Muscle layer of duodenum (tissue), 2 donors: ENCODE data around the gene SLC4A5.

Experiments used
- H3K27ac ChIP-seq: one replicate; pipeline ENCODE4 v1.7.0; 2013; ENCODE audit warnings: mild to moderate bottlenecking, low read length
- H3K27me3 ChIP-seq: one replicate; pipeline ENCODE4 v1.7.0; 2013; ENCODE audit warnings: low read depth, mild to moderate bottlenecking, control low read depth, low read length
- H3K36me3 ChIP-seq, 2 donors: one replicate each; pipeline ENCODE4 v1.7.0; 2013; ENCODE audit warnings: low read length in 2 of 2, control low read depth in 1 of 2, mild to moderate bottlenecking in 1 of 2; ENCODE audit not compliant: insufficient read depth in 2 of 2, control insufficient read depth in 1 of 2
- H3K4me1 ChIP-seq, 2 donors: one replicate each; pipeline ENCODE4 v1.7.0; 2013; ENCODE audit warnings: low read length in 2 of 2, mild to moderate bottlenecking in 2 of 2, control low read depth in 1 of 2, moderate library complexity in 1 of 2; ENCODE audit not compliant: insufficient read depth in 2 of 2, control insufficient read depth in 1 of 2
- H3K4me3 ChIP-seq, 2 donors: one replicate each; pipeline ENCODE4 v1.7.0; 2013; ENCODE audit warnings: low read length in 2 of 2, low read depth in 1 of 2, mild to moderate bottlenecking in 1 of 2
- H3K9me3 ChIP-seq, 2 donors: one replicate each; pipeline ENCODE4 v1.7.0; 2013; ENCODE audit warnings: low read length in 2 of 2, control low read depth in 1 of 2, mild to moderate bottlenecking in 1 of 2; ENCODE audit not compliant: control insufficient read depth in 1 of 2
- donor health status: healthy.

The SLC4A5 gene

GRCh38 chr2:74343316-74343715, at the start of gene SLC4A5:
SLC4A5 (minus strand) TSS chr2:74343416; CDS start chr2:74315023, 28,393 bp downstream.
- H3K4me1 ChIP-seq, result no peaks in the 10 kb centered on the region
- peaks cover 0 to 6% of the 10 kb centered on the region in 2 donors for H3K36me3 ChIP-seq
- H3K27me3 ChIP-seq, result no peaks in the 10 kb centered on the region

DNA sequence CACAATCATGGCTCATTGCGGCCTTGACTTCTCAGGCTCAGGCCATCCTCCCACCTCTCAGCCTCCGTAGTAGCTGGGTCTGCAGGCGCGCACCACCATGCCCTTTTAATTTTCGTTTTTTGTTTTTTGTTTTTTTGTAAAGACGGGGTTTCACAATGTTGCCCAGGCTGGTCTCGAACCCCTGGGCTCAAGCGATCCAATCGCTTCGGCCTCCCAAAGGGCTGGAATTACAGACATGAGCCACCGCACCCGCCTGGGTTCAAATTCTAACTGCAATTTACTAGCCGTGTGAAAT, 49.2 kb upstream of the SLC4A5 start:
- Histone ChIP-seq H3K4me3 (peak overlapping the region in 1 of 2 donors; percentile 76), H3K4me1 (peaks cover 14 to 30% of the 10 kb centered on the region in 2 donors), H3K27ac (no peak overlapping the region), H3K27me3 (no peaks in the 10 kb centered on the region), H3K9me3 (no peaks in the 10 kb centered on the region), H3K36me3 (no peaks in the 10 kb centered on the region)

More at GRCh38 chr2:74343316-74343715, at the start of gene SLC4A5:
- no peak within 1 kb of the TSS for H3K27ac ChIP-seq
- H3K4me3 ChIP-seq, result no peak within 1 kb of the TSS
- H3K9me3 ChIP-seq, result no peaks in the 10 kb centered on the region

DNA sequence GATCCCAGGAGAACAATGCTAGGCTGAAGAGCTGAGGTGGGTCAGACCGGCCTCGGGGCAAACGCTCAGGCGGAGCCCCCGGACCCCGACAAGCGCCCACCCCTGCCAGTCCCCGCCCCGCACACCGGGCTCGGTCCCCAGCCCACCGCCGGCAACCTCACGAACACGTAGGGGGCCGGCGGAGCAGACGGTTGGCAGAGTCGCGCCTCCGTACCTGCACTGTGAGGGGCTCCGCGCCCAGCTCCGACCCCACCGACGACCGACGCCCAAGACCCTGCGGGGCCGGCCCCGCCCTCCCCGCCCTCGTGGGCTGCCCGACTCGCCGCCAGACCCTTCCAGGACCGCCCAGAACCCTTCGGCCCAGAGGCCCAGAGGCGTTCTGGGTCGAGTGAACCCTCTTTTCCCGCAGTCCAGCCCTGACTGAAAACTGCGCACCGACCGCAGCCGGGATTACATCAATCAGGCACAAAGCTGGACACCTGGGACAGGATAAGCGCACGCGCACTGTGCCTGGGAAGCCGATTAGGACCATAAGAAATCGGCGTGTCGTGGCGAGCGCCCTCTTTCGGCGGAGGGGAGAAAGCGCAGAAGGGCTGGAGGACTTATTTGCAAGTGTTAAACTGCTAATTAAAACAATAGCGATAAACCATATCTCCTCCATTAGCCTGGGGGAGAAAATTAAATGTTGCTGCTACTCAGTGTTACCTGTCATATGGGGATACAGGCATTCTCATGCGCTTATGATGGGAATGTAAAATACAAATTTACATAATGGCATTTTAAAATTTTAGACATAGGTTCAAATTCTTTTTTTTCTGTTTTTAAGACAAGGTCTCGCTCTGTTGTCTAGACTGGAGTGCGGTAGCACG, 48.6 kb upstream of the SLC4A5 start:
- Histone ChIP-seq H3K36me3 (no peaks in the 10 kb centered on the region), H3K4me1 (peaks cover 14 to 30% of the 10 kb centered on the region in 2 donors), H3K27me3 (no peaks in the 10 kb centered on the region), H3K9me3 (no peaks in the 10 kb centered on the region), H3K27ac (peak overlapping the region; percentile 86), H3K4me3 (peak overlapping the region; percentile 72 to 76)

DNA sequence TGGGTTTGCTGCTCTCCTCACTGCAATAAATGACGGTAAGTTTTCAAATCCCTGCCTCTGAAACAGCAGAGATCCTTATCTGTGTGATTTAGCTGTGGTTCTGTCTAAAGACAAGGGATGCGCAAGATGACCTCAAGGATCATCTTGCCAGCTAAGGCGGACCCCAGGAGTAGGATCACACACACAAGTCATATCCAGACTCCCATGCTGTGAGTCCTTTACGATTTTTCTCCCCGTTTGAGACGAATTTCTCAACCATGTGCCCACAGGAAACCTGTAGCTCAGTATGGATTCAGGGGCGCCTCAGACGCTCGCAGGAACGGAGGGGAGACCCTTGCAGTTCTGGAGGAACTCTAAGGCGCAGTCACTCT, 48.0 kb upstream of the SLC4A5 start:
- H3K4me3 ChIP-seq, result peak overlapping the region; percentile 72 to 76
- H3K36me3 ChIP-seq, result no peaks in the 10 kb centered on the region
- peak overlapping the region; percentile 41 for H3K27ac ChIP-seq
- no peaks in the 10 kb centered on the region for H3K9me3 ChIP-seq
- peaks cover 14 to 30% of the 10 kb centered on the region in 2 donors for H3K4me1 ChIP-seq
- no peaks in the 10 kb centered on the region for H3K27me3 ChIP-seq

GRCh38 chr2:74390606-74391005, 47.4 kb upstream of the SLC4A5 start:
- no peak overlapping the region for H3K27ac ChIP-seq
- peaks cover 14 to 31% of the 10 kb centered on the region in 2 donors for H3K4me1 ChIP-seq
- no peaks in the 10 kb centered on the region for H3K27me3 ChIP-seq
- no peaks in the 10 kb centered on the region for H3K9me3 ChIP-seq
- peak overlapping the region; percentile 72 to 76 for H3K4me3 ChIP-seq
- H3K36me3 ChIP-seq, result no peaks in the 10 kb centered on the region

DNA sequence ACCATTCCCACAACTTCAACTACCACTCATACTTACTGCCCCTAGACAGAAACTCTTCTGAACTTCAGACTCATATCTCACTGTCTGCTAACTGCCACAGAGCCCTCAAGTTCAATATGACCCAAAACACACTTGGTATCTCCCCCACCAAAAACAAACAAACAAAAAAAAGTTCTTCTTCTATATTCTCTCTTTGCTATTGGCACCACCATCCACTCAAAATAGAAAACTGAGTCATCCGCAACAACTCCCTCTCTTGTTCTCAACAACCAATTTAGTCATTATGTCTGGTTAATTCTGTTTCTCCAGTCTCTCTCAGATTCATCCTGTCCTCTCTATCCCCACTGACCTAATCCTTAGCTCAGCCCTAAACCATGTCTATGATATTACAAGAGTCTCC, 44.1 kb upstream of the SLC4A5 start:
- Histone ChIP-seq H3K4me1 (peaks cover 14 to 45% of the 10 kb centered on the region in 2 donors), H3K36me3 (no peaks in the 10 kb centered on the region), H3K4me3 (no peak overlapping the region), H3K27me3 (no peaks in the 10 kb centered on the region), H3K9me3 (no peaks in the 10 kb centered on the region), H3K27ac (no peak overlapping the region)

DNA sequence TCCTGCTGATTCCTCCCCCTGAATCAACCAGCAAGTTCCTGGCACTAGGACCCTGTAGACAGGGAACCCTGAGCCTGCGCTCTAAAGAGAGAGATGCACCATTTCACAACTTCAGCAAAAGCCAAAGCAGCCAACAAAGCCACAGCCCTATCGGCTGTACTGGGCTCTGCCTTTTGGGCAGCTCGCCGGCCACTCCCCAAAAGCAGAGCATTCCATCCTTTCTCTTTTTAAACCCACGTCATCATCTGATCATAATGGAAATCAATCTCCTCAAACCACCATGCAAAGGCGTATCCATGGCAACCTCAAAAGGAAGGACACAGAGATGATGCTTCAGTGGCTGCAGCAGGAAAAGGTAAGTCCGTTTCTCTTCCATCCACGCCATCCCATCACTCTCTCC, 42.2 kb upstream of the SLC4A5 start:
- no peaks in the 10 kb centered on the region for H3K9me3 ChIP-seq
- no peak overlapping the region for H3K4me3 ChIP-seq
- H3K4me1 ChIP-seq, result peaks cover 14 to 45% of the 10 kb centered on the region in 2 donors
- no peaks in the 10 kb centered on the region for H3K27me3 ChIP-seq
- no peaks in the 10 kb centered on the region for H3K36me3 ChIP-seq
- H3K27ac ChIP-seq, result peak overlapping the region; percentile 25

- no peaks in the 10 kb centered on the region for H3K9me3 ChIP-seq
- no peaks in the 10 kb centered on the region for H3K27me3 ChIP-seq
- H3K36me3 ChIP-seq, result no peaks in the 10 kb centered on the region
- H3K4me3 ChIP-seq, result no peak overlapping the region
- H3K27ac ChIP-seq, result peak overlapping the region; percentile 24
- peaks cover 17 to 45% of the 10 kb centered on the region in 2 donors for H3K4me1 ChIP-seq
These were observed 40.8 kb upstream of the SLC4A5 start for GRCh38 chr2:74384051-74384450.

GRCh38 chr2:74383254-74383653, 40.0 kb upstream of the SLC4A5 start:
- Histone ChIP-seq H3K4me3 (no peak overlapping the region), H3K27ac (peak overlapping the region; percentile 24), H3K4me1 (peaks cover 19 to 42% of the 10 kb centered on the region in 2 donors)

DNA sequence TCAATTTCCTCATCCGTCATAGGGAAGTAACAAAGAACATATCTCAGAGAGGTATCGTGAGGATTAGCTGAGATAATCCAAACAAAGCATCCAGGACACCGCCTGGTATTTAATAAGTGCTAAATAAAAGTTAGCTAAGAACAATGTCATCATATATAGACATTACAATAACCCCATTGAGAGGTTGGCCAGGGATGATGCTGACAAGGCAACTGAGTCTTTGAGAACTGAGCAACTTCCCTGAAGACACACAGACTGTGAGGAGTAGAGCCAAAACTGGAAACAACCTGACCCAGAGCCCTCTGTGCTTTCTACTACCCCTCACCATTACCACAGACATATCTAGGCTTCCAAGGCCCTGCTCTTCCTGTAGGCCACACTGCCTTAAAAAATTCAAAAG, 38.5 kb upstream of the SLC4A5 start:
- Histone ChIP-seq H3K4me1 (peaks cover 19 to 38% of the 10 kb centered on the region in 2 donors), H3K4me3 (no peak overlapping the region), H3K27me3 (no peaks in the 10 kb centered on the region), H3K9me3 (no peaks in the 10 kb centered on the region), H3K27ac (no peak overlapping the region), H3K36me3 (peaks cover 12% of the 10 kb centered on the region in 2 donors)

More at GRCh38 chr2:74383254-74383653, 40.0 kb upstream of the SLC4A5 start:
- Histone ChIP-seq H3K9me3 (no peaks in the 10 kb centered on the region), H3K27me3 (no peaks in the 10 kb centered on the region), H3K36me3 (no peaks in the 10 kb centered on the region)

GRCh38 chr2:74379851-74380789, 36.9 kb upstream of the SLC4A5 start, which contains the start of gene DCTN1:
DCTN1 (minus strand) TSS chr2:74380311; CDS start chr2:74380037, 274 bp downstream.
- Histone ChIP-seq H3K4me1 (peaks cover 19 to 35% of the 10 kb centered on the region in 2 donors), H3K9me3 (no peaks in the 10 kb centered on the region), H3K27ac (peak within 1 kb of the TSS; percentile 20), H3K4me3 (peak within 1 kb of the TSS; percentile 55 to 64), H3K36me3 (peaks cover 21 to 27% of the 10 kb centered on the region in 2 donors), H3K27me3 (no peaks in the 10 kb centered on the region)
